GM19193 (cell line): ENCODE measurements around the gene OVAAL.

Source experiments
- POLR2A ChIP-seq: IDR thresholded peaks from 4 replicates; pipeline ENCODE4 v1.6.1; 2011; ENCODE audit not compliant: insufficient read depth, insufficient read length; ENCODE audit errors: extremely low read depth

The OVAAL gene

GRCh38 chr1:180558664-180559063 lies at the start of gene OVAAL:
Gene OVAAL (plus strand): TSS chr1:180558964.
- TF ChIP-seq POLR2A: no peak

- TF ChIP-seq POLR2A: no peak
Observed at GRCh38 chr1:180510882-180511281, 47.9 kb upstream of the OVAAL start.

GRCh38 chr1:180513531-180513930 lies 45.2 kb upstream of the OVAAL start:
- TF ChIP-seq POLR2A: no peak

GRCh38 chr1:180515364-180515763 lies 43.4 kb upstream of the OVAAL start:
- TF ChIP-seq POLR2A: no peak

- no peak for TF ChIP-seq POLR2A
Observed at GRCh38 chr1:180515857-180516388, 42.8 kb upstream of the OVAAL start.

- no peak for TF ChIP-seq POLR2A
Observed at GRCh38 chr1:180519846-180520245, 38.9 kb upstream of the OVAAL start.

GRCh38 chr1:180521474-180522212 lies 37.1 kb upstream of the OVAAL start:
- no peak for TF ChIP-seq POLR2A

- TF ChIP-seq POLR2A: no peak
Observed at GRCh38 chr1:180522213-180522515, 36.6 kb upstream of the OVAAL start.

GRCh38 chr1:180524160-180524914 lies 34.4 kb upstream of the OVAAL start:
- TF ChIP-seq POLR2A: no peak

- no peak for TF ChIP-seq POLR2A
Observed at GRCh38 chr1:180524915-180525714, 33.6 kb upstream of the OVAAL start.

GRCh38 chr1:180525715-180526039 lies 33.1 kb upstream of the OVAAL start:
- no peak for TF ChIP-seq POLR2A

- TF ChIP-seq POLR2A: no peak
Observed at GRCh38 chr1:180527101-180527669, 31.6 kb upstream of the OVAAL start.

GRCh38 chr1:180528868-180529470 lies 29.8 kb upstream of the OVAAL start:
- no peak for TF ChIP-seq POLR2A

- TF ChIP-seq POLR2A: no peak
Observed at GRCh38 chr1:180530501-180530900, 28.3 kb upstream of the OVAAL start.

GRCh38 chr1:180532854-180533253 lies 25.9 kb upstream of the OVAAL start:
- TF ChIP-seq POLR2A: no peak
